Measurements from ENCODE around the gene BPIFB1. TPM values are rescaled to one million over a fixed set of nuclear protein-coding genes. Genes with fewer than 3 reads are reported as not detected.

Gene BPIFB1
- total and polyA plus RNA-seq, 2 donors (not counting 3 experiments of a cell fraction or from before 2014, with no cell fraction given), result not detected

- POLR2A ChIA-PET, result no interaction called here
- FAIRE-seq, result no peak
Observed at GRCh38 chr20:33280775-33281174, 2.2 kb upstream of the BPIFB1 start.

More at GRCh38 chr20:33280775-33281174, 2.2 kb upstream of the BPIFB1 start:
- Histone ChIP-seq H3K9ac (replicated peaks; ENCODE audit: extremely low read depth, insufficient read depth, low read length) (no peak overlapping the region), H3K27ac (ENCODE audit: insufficient read depth, low read depth, low read length) (no peak overlapping the region), H3K4me1 (ENCODE audit: control insufficient read depth, extremely low read depth, insufficient read depth, low read length) (no peaks in the 10 kb centered on the region), H3K9me3 (replicated peaks; ENCODE audit: control insufficient read depth, insufficient read depth, low read length) (no peaks in the 10 kb centered on the region), H3K79me2 (ENCODE audit: control insufficient read depth, insufficient read depth, low read length) (no peaks in the 10 kb centered on the region), H3K36me3 (ENCODE audit: control insufficient read depth in 2 of 2, extremely low read depth in 1 of 2, insufficient read depth in 2 of 2, low read length in 2 of 2) (no peaks in the 10 kb centered on the region), H3K4me3 (replicated peaks in 1 of 3; ENCODE audit: insufficient read depth in 1 of 3, low read depth in 1 of 3, low read length in 3 of 3) (no peak overlapping the region), H3K27me3 (ENCODE audit: control insufficient read depth in 2 of 2, insufficient read depth in 2 of 2, low read length in 2 of 2) (peaks cover 0 to 8% of the 10 kb centered on the region in 2 experiments), H2AFZ (ENCODE audit: low read depth, low read length) (no peak overlapping the region), H3K9me1 (replicated peaks; ENCODE audit: control insufficient read depth, extremely low read depth, insufficient read depth, low read length) (no peaks in the 10 kb centered on the region), H3K4me2 (ENCODE audit: insufficient read depth, low read length) (no peak overlapping the region), H4K20me1 (replicated peaks; ENCODE audit: control insufficient read depth, extremely low read depth, insufficient read depth, low read length) (no peaks in the 10 kb centered on the region)
- dilution Hi-C loops (cut with MboI; ENCODE audit: extremely low pct_ligation_motif_present, low sequenced_read_pairs) (no loop called here), intact Hi-C loops (cut with micrococcal nuclease) (no loop called here)
- CTCF ChIA-PET, result no interaction called here
- TF ChIP-seq JUN (IDR thresholded peaks at IDR 0.05; ENCODE audit: borderline replicate concordance, insufficient read depth, insufficient read length, low read depth), result no peak
- no peak for TF ChIP-seq POLR2A (IDR thresholded peaks at IDR 0.05; ENCODE audit: low read depth, low read length)
- no peak for TF ChIP-seq MYC (IDR thresholded peaks at IDR 0.05; ENCODE audit: low read depth, low read length)
- no peak for TF ChIP-seq EZH2 (IDR thresholded peaks at IDR 0.05; ENCODE audit: borderline replicate concordance, low read depth, low read length, severe bottlenecking)
- TF ChIP-seq, protein P1, sequence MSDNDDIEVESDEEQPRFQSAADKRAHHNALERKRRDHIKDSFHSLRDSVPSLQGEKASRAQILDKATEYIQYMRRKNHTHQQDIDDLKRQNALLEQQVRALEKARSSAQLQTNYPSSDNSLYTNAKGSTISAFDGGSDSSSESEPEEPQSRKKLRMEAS (IDR thresholded peaks at IDR 0.05; ENCODE audit: insufficient read depth, insufficient read length), result no peak
- TF ChIP-seq POLR2AphosphoS5 (IDR thresholded peaks at IDR 0.05; ENCODE audit: insufficient read depth, low read depth, low read length), result no peak
- TF ChIP-seq, protein P2, sequence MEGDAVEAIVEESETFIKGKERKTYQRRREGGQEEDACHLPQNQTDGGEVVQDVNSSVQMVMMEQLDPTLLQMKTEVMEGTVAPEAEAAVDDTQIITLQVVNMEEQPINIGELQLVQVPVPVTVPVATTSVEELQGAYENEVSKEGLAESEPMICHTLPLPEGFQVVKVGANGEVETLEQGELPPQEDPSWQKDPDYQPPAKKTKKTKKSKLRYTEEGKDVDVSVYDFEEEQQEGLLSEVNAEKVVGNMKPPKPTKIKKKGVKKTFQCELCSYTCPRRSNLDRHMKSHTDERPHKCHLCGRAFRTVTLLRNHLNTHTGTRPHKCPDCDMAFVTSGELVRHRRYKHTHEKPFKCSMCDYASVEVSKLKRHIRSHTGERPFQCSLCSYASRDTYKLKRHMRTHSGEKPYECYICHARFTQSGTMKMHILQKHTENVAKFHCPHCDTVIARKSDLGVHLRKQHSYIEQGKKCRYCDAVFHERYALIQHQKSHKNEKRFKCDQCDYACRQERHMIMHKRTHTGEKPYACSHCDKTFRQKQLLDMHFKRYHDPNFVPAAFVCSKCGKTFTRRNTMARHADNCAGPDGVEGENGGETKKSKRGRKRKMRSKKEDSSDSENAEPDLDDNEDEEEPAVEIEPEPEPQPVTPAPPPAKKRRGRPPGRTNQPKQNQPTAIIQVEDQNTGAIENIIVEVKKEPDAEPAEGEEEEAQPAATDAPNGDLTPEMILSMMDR (IDR thresholded peaks at IDR 0.05; ENCODE audit: extremely low read depth in 1 of 2, insufficient read depth in 1 of 2, low read depth in 1 of 2, low read length in 2 of 2), result no peak
- TF ChIP-seq GATA2 (IDR thresholded peaks at IDR 0.05; ENCODE audit: insufficient read depth, insufficient read length, low read depth, low read length), result no peak
- no peak for TF ChIP-seq FOS (IDR thresholded peaks at IDR 0.05; ENCODE audit: borderline replicate concordance, insufficient read depth, low read length)
- no TSS peak for BruUV-seq (replicated peaks)
- DNase-seq (ENCODE audit: low read depth, low spot score), result no peak
